IPS DF 4.7 (cell line): ENCODE measurements around the gene EHMT2.
"Not testable (repeated sequence)": the region's sequence is repeated elsewhere in the genome, so short reads cannot be mapped to it uniquely, and the experiment has no call there.

Experiments used
- DNase-seq: peaks from one replicate; pipeline ENCODE4 v3.0.0-alpha.2; 2013; ENCODE audit warnings: low spot score; ENCODE audit errors: extremely low read depth

Gene EHMT2

GRCh38 chr6:31897612-31898382 lies at the start of gene EHMT2:
Gene EHMT2, minus strand, starts transcription at chr6:31897698. Its CDS starts 21 bp downstream, at chr6:31897677.
- no peak for DNase-seq

GRCh38 chr6:31947070-31947675 lies 49.7 kb upstream of the EHMT2 start:
- no peak for DNase-seq

GRCh38 chr6:31946370-31946885 lies 48.9 kb upstream of the EHMT2 start:
- no peak for DNase-seq

- no peak for DNase-seq
These were observed 48.2 kb upstream of the EHMT2 start, which contains the start of gene CFB for GRCh38 chr6:31945507-31946369. Gene CFB, plus strand, starts transcription at chr6:31946095. Its CDS starts 127 bp downstream, at chr6:31946222.

- no peak for DNase-seq
These were observed 47.6 kb upstream of the EHMT2 start for GRCh38 chr6:31945154-31945506.

- no peak for DNase-seq
These were observed 46.2 kb upstream of the EHMT2 start for GRCh38 chr6:31943742-31944141.

- no peak for DNase-seq
These were observed 42.8 kb upstream of the EHMT2 start for GRCh38 chr6:31940256-31940664.

GRCh38 chr6:31935823-31936222 lies 38.3 kb upstream of the EHMT2 start:
- DNase-seq, result no peak

- no peak for DNase-seq
These were observed 37.5 kb upstream of the EHMT2 start for GRCh38 chr6:31935021-31935420.

- no peak for DNase-seq
These were observed 36.0 kb upstream of the EHMT2 start for GRCh38 chr6:31933537-31933936.

- DNase-seq, result not testable (repeated sequence)
These were observed 34.6 kb upstream of the EHMT2 start for GRCh38 chr6:31932137-31932536.

- no peak for DNase-seq
These were observed 33.5 kb upstream of the EHMT2 start for GRCh38 chr6:31930962-31931361.

- DNase-seq, result no peak
These were observed 31.1 kb upstream of the EHMT2 start for GRCh38 chr6:31928672-31928939.

GRCh38 chr6:31927863-31928671 lies 30.6 kb upstream of the EHMT2 start:
- DNase-seq, result no peak

GRCh38 chr6:31927242-31927862 lies 29.9 kb upstream of the EHMT2 start, which contains the start of gene C2:
Gene C2, plus strand, starts transcription at chr6:31927717. Its CDS starts 36 bp downstream, at chr6:31927753.
- DNase-seq, result no peak

GRCh38 chr6:31922942-31923341 lies 25.4 kb upstream of the EHMT2 start:
- DNase-seq, result no peak

GRCh38 chr6:31920811-31921210 lies 23.3 kb upstream of the EHMT2 start:
- no peak for DNase-seq

- DNase-seq, result no peak
These were observed 22.3 kb upstream of the EHMT2 start for GRCh38 chr6:31919624-31920303.

GRCh38 chr6:31918069-31918720 lies 20.7 kb upstream of the EHMT2 start:
- DNase-seq, result no peak

GRCh38 chr6:31915756-31916155 lies 18.3 kb upstream of the EHMT2 start:
- no peak for DNase-seq
